NCI-H2196 (cell line): Measurements from ENCODE around the gene SAP30.

Source experiments
- DNase-seq: peaks from one replicate; lab custom pipeline; 2025; ENCODE audit not compliant: unreplicated experiment; lab: John Stamatoyannopoulos, UW

SAP30 gene, protein sequence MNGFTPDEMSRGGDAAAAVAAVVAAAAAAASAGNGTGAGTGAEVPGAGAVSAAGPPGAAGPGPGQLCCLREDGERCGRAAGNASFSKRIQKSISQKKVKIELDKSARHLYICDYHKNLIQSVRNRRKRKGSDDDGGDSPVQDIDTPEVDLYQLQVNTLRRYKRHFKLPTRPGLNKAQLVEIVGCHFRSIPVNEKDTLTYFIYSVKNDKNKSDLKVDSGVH

DNA sequence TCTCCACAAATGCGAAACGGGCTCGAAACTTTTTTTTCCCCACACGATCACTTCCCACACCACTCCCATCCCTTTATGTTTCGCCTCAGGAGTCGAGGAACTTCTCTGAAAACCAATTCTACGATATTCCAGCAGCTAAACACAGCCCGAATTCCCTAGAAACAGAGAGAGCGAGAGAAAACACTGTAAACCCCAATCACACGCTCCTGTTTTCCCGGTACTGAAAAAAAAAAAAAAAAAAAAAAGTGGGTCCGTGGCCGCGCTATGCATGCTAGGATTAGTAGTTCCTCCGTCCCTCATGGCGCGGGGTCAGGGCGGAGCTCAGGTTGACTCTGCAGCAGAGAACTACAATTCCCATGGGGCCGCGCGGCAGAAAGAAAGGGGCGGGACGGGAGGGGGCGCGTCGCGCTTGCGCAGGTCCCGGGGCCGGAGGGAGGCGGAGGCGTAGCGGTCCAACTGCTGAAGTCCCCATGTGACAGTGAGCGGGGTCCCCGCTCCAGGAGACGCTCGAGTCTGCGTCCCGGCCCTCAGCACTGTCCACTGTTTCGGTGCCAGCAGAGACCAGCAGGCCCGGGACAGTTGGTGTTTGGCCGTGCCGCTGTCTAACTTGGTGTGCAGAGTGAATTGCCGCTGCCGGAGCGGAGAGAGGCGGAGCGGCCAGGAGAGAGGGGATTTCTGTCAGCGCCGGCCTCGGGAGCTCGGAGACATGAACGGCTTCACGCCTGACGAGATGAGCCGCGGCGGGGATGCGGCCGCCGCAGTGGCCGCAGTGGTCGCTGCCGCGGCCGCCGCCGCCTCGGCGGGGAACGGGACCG is at the start of gene SAP30:
Gene SAP30 (plus strand): TSS at position 478 of the 815 bp plus-strand sequence. CDS start 229 bp downstream, at position 707.
- peak; percentile 82 for DNase-seq

DNA sequence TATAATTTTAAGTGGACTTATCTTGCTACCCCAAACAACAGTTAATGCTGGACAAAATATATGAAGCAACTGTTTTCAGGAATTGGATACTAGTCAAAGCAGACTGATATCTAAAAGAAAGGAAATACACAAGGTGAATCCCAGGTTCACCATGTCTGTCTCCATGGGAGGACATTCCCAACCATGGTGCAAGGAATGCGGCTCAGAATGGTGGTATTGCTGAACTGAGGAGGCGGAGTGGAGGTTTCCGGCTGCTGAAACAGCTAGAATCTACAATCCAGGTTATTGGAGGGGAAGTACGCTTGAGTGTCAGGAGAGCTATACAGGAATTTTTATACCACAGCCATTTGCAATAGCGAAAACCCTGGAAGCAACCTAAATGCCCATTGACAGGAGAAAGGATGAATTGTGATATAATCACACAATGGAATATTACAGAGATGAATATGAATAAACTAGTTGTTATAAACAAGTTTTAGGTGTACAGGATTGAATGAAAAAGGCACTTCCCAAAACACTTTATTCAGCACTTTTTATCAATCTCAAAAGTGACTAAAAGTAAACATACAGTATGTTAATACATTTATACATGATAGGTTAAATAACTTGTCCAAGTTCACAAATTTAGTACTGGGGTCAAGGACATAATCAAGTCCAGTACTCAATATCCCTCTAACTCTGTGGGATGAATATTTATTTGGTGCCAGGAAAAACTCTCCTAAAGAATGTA is 45.6 kb upstream of the SAP30 start:
- no peak for DNase-seq

DNA sequence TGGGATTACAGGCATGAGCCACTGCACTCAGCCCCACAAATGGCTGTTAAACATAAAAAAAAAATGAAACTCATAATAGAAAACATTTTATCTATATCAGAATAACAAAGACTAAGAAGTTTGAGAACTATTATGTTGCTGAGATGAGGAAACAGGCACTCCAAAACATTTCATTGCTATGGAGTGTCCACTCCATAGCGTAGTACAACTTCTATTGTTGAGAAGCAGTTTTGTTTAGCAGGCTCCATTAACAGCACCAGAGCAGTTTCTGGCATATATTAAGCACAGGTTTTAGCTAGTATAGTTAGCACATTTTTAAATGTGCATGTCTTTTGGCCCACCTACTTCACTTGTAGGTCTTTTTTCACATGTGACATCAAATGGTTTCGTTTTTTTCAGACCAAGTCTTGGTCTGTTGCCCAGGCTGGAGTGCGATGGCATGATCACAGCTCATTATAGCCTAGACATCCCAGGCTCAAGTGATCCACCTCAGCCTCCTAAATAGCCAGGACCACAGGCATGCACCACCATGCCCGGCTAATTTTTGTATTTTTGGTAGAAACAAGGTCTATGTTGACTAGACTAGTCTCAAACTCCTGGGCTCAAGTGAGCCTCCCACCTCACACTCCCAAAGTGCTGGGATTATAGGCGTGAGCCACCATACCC is 42.4 kb upstream of the SAP30 start:
- no peak for DNase-seq

DNA sequence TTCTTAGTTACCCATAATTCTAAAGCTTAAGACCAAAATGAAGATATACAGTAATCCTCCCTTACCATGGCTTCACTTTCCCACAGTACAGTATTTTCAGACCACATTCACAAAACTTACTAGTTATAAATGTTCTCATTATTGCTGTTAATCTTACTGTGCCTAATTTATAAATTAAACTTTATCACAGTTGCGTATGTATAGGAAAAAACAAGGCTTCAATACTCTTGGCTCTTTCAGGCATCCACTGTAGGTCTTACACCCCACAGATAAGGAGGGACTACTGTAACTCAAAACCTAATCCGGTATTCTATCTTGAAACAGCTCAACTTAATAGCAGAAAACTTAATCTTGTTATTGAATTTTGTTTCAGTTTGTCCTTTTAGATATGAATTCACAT is 40.2 kb upstream of the SAP30 start:
- DNase-seq, result no peak

DNA sequence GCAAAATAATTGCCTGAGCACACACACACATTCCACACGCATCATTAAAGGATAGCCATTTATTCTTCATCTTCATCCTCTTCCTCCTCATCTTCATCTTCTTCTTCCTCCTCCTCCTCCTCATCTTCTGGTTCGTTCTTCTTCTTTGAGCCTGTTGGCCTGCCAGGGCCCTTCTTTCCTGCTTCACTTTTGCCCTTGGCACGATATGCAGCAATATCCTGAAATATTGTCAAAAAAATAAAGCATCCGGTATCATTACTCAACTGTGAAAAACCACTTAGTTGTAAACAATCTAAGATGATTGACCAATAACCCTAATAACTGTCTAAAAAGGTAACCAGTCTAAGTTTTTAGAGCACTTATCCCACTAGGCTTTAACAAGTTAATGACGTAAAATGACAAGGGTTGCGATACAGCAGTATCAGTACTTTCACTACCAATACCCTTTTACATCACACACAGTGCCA is 38.7 kb upstream of the SAP30 start:
- DNase-seq, result no peak

DNA sequence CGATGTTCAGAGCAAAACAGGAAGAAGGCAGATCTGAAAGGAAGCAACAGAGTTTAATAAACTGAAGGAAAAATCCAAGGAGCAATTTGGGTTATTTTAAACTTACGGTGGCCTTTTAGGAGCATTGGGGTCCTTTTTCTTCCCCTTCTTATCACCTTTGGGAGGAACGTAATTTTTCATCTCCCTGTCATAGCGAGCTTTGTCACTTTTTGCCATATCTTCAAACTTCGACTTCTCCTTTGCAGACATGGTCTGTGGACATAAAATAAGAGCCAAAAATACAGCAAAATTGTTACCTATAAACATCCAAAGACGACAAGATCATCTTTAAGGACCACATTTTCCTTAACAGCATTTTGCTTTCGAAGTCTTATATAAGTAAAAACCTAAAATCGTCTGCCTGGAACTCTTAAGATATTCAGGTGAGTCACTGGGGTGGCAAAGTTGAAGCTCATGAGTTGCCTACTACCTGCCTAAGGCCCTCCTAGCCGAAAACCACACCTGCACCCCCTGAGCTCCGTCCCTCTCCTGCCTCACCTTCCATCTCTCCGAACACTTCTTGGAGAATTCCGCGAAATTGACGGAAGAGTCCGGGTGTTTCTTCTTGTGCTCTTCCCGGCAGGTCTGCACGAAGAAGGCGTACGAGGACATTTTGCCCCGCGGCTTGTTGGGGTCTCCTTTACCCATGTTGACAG is 37.6 kb upstream of the SAP30 start:
- DNase-seq, result no peak

DNA sequence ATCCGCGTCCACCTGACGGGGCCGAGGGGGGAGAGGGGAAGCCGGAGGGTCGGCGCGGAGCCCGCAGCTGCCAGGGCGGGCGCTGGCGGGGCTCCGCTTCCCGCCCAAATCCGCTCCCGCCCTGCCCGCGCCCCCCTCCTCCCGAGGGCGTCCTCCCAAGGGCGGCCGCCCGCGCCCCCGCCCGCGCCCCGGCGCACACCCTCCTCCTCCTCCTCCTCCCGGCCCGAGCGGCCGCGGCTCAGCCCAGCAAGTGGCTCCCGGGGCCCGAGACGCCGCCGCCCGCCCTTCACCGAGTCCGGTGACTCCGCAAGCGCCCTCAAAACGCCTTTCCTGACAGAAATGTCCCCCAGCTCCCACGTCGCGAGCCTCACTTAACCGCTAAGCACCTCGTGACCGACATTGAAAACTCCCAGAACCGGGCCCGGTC is 37.1 kb upstream of the SAP30 start:
- DNase-seq, result no peak

DNA sequence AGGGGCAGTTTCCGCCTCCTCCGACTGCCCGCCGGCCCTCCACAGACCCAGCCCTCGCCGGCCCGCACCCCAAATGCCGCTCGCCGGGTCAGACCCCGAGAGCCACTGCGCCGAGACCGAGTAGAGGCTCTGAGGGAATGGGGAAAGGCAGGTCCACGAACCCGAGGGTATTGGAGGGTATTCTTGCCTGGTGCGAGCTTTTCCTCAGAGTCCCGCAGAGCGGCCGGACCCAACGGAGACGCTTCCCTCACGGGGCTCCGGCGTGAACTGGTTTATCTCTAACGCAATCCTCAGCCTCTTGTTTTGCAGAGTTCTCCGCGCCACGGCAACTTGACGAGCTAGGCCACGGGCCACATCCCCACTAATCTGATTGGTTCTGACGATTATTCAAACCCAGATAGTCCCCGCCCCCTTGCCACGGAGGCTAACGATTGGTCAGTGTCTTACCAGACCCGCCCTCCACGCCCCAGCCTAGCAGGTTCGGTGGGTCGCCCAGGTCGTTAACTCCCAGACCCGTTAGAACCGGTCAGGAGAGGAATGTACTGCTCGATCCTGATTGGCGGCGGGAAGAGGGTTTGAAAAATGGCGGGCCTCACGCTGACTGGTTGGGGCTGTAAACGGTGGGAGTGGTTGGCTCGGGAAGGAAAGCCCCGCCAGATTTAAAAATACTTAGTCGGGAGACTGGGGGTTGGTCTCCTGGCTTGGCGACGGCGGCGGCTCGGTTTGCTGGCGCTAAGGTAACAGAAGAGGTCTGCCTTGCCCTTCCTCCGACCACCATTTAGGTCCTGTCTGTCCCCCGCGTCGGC is 36.5 kb upstream of the SAP30 start, which contains the start of gene HMGB2:
Gene HMGB2 (minus strand): TSS at position 274 of the 806 bp plus-strand sequence. CDS start 709 bp downstream, outside the sequence.
- DNase-seq, result peak; percentile 92

DNA sequence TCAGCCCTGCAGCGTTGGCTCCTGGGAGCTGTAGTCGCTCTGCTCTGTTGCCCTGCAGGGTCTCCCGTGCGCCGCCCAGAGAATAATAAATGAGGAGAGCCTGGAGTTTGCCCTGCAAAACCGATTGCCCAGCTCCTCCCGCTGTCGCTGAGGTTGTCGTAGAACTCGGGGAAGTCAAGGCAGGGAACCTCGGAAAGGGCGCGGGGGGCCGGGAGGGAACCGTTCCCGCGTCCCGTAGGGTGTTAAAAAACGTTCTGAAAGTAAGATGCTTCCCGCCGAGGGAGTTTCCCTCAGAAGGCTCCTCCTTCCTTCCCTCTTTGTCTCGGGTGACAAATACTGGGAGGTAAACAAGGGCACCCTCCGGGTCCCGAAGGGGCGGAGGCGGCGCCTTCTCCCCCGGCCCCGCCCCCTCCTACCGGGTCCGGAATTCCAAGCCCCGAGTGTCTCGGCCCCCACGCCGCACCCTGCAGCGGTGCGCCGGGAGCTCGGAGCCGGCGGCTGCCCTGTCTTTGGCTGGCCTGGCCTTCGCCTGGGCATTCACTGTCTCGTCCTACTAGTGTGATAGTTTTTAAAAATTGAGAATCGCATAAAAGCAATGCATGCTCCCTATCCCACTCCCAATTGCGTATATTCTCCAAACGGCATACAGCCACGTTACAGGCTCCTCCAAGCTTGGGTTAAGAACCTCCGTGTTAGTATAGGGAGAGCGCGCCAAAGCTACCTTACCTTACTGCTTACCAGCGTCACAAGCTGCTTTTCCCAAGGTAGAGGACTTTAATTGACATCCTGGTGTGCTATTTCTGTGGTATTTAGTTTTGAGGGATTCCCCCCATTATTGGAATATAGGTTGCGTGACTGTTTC is 35.6 kb upstream of the SAP30 start:
- DNase-seq, result peak; percentile 65

DNA sequence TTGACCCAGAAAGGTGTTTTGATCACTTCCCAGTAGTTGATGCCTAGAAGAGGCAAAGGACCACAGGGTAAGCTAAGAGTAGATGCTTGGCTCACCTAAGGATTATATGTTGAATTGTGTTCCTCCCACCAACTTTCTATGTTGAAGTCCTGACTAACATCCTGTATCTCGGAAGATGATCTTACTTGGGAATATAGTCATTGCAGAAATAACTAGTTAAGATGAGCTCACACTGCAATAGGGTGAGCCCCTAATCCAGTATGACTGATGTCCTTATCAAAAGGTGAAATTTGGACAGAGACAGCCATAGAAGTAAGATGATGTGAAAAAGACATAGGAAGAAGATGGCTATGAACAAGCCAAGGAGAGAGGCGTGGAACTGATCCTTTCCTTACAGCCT is 33.3 kb upstream of the SAP30 start:
- no peak for DNase-seq

DNA sequence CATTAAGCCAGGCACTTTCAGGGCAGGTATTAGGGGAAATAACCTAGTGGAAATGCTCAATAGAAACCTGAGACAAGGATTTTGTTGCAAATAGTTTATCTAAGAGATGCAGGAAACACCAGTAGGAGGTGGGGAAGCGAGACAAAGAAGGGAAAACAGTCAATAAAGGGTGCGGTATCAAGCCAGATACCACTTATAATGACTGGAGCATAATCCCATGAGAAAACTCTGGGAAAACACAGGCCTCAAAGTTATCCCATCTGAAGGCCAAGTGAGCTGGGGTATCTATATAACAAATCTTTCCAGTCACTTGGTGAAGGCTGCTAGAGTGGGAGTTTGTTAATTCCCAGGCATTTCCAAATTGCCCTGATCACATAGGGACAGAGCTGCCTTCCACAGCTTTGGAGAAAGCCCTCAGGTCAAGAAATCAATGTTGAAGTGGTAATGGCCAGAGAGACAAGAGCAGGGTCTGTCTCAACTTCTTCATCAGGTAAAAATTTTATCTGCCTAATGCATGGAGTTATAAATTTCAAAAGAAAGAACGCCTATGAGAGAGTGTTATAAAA is 26.8 kb upstream of the SAP30 start:
- no peak for DNase-seq

DNA sequence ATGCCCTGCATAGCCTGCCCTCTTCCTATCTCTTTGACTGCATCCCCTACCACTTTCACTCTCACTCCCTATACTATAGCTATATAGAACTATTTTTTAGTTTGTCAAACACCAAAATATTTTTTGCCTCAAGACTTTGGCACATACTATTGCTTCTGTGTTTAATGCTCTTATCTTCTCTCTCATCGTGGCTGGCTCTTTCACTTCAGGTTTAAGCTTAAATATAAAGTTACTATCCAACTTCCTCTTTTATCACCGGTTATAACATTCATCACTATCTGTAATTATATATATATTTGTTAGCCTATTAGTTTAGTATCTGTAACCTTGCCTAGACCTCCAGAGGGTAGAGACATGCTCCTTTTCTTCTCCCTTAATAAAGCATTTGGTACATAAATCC is 25.1 kb upstream of the SAP30 start:
- DNase-seq, result no peak

DNA sequence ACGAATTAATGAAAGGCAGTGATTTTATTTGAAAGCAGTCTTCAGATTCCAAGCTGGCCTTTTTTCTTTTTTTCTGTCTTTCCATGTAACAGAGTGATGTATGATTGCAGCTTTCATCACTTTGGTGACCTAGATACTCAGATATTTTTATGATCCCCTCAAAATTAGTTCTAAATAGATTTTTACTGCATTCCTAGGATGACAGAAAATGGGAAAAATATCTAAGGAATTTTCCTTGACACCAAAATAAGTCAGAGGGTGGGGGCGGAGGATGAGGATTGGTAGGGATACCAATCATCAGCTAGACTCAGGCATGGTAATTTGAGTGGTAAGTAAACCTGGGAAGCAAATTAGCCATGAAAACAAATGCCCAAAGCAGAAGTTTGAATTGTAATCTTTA is 24.7 kb upstream of the SAP30 start:
- no peak for DNase-seq

DNA sequence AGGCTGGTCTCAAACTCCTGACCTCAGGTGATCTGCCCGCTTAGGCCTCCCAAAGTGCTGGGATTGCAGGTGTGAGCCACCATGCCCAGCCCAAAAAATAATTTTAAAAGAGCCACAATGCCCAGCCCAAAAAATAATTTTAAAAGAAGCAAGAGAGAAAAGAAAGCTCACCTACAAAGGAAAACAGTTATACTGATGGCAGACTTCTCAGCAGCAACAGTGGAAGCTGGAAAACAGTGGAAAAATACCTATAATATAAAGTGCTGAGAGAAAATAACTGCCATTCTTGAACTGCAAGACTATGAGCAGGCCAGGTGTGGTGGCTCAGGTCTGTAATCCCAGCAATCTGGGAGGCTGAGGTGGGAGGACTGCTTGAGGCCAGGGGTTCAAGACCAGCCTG is 23.3 kb upstream of the SAP30 start:
- DNase-seq, result no peak

DNA sequence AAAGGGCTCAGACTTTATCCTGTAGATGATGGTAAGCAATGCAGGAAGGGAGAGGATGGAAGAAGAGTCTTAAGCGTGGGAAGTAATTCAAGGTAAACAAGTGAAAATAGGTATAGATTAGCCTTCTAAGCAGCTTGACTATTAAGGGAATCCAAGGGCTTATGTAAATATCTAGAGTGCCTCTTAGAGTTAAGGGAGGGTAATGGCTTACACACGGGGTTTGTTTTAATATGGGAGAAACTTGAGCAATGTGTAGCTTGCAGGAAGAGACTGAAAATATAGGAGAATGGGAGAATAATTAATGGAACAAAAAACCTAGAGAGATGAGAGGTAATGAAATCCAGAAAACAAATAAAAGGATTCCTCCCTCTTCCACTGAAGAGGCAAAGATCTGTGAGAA is 12.8 kb upstream of the SAP30 start:
- DNase-seq, result no peak

DNA sequence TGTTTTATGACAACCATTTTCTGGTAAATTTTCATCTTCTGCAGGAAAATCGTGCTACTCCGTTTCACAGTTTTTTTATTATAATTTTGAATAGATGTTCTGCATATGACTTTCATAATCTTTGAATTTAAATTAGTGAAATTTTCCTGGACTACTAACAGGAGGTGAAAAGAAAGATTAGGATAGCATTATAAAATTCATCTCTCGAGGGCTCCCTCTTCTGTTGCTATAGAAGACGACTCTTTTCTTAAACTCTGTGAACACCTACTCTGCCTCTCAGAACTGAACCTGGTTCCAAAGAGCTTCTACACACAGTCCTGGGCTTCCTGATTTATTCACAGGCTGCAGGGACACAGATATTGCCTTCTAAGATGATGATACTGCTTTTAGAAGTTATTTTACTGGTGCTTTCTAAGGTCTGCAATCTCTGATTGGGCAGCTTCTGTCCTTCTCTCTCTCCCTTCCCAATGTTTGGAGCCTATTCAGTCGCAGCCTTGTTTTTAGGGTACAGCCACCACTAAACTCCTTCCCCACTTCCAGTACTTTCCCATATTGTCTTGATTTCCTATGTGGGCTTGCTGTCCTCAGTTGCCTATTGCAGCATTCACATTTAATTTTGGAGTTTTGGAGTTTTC is 10.1 kb upstream of the SAP30 start:
- no peak for DNase-seq

DNA sequence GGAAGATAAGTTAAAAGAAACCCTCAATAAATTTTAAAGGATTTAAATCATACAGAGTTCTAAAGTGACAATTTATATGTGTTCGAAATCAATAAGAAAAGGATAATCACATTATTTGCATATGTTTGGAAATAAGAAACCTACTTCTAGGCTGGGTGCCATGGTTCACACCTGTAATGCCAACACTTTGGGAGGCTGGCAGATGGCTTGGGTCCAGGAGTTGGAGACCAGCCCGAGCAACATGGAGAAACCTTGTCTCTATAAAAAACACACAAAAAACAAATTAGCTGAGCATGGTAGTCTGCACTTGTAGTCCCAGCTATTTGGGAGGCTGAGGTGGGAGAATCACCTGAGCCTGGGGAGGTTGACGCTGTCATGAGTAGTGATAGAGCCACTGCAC is 8.1 kb upstream of the SAP30 start:
- peak; percentile 13 for DNase-seq
